Breast epithelium (tissue), 4 donors: ENCODE results near the gene MARK3. TPM values are rescaled to one million over a fixed set of nuclear protein-coding genes. Genes with fewer than 3 reads are reported as not detected.

Source experiments
- DNase-seq, 2 donors: peaks; one replicate each; pipeline ENCODE4 v3.0.0-alpha.2; 2019; ENCODE audit warnings: low spot score in 2 of 2
- H3K27ac ChIP-seq, 2 donors: fragments of 200-600 bp; sonication (generic) in 1 of 2; one replicate each; pipeline ENCODE4 v1.5.1; 2016 to 2019; ENCODE audit warnings: mild to moderate bottlenecking in 1 of 2
- H3K27me3 ChIP-seq, 2 donors: fragments of 200-600 bp; sonication (generic) in 1 of 2; one replicate each; pipeline versions ENCODE4 v1.5.1 to v1.6.0; 2017 to 2019; ENCODE audit warnings: control low read depth in 1 of 2, mild to moderate bottlenecking in 1 of 2
- H3K36me3 ChIP-seq: fragments of 200-600 bp; one replicate; pipeline ENCODE4 v1.5.1; 2019
- H3K4me1 ChIP-seq, 2 donors: fragments of 200-600 bp; sonication (generic); one replicate each; pipeline ENCODE4 v1.5.1; 2016 to 2019; ENCODE audit warnings: control low read depth in 1 of 2
- H3K4me3 ChIP-seq, 3 donors: fragments of 200-600 bp; sonication (generic); 1 replicate in 2 of 3; 2 replicates in 1 of 3; pipeline ENCODE4 v1.5.1; 2016 to 2019; ENCODE audit warnings: mild to moderate bottlenecking in 3 of 3, moderate library complexity in 2 of 3
- H3K9me3 ChIP-seq, 2 donors: fragments of 200-600 bp; sonication (generic) in 1 of 2; one replicate each; pipeline ENCODE4 v1.5.1; 2016 to 2019; ENCODE audit warnings: control low read depth in 1 of 2
- POLR2A ChIP-seq: fragments of 450-650 bp; IDR thresholded peaks from one replicate; pipeline ENCODE4 v1.6.1; 2016; ENCODE audit warnings: antibody characterized with exemption, mild to moderate bottlenecking, moderate library complexity
- POLR2AphosphoS5 ChIP-seq, 3 donors: sonication (generic); formaldehyde crosslinking; IDR thresholded peaks; one replicate each; pipeline ENCODE4 v1.6.1; 2017; ENCODE audit warnings: antibody characterized with exemption in 3 of 3
- intact Hi-C: fragments of 100-400 bp; cut with DNase I; formaldehyde crosslinking; loops from one replicate; pipeline ENCODE4 v1.15.1; 2023; ENCODE audit warnings: low total_unique reads
- total RNA-seq, 3 donors: library from RNA; depleted of rRNA; stranded (reverse); fragments of >200 nt; gene quantifications; one replicate each; pipeline ENCODE4 v1.1.0, GENCODE V29; 2016
- TF ChIP-seq, protein P1 (sequence below), 3 donors: fragments of 450-650 bp; IDR thresholded peaks; one replicate each; pipeline ENCODE4 v1.5.1; 2016 to 2017; ENCODE audit warnings: antibody characterized with exemption in 3 of 3, mild to moderate bottlenecking in 3 of 3, moderate library complexity in 3 of 3

Gene MARK3
- total RNA-seq, 3 donors from 2014 or later = 70.2 to 107 (median 87.5) TPM

DNA sequence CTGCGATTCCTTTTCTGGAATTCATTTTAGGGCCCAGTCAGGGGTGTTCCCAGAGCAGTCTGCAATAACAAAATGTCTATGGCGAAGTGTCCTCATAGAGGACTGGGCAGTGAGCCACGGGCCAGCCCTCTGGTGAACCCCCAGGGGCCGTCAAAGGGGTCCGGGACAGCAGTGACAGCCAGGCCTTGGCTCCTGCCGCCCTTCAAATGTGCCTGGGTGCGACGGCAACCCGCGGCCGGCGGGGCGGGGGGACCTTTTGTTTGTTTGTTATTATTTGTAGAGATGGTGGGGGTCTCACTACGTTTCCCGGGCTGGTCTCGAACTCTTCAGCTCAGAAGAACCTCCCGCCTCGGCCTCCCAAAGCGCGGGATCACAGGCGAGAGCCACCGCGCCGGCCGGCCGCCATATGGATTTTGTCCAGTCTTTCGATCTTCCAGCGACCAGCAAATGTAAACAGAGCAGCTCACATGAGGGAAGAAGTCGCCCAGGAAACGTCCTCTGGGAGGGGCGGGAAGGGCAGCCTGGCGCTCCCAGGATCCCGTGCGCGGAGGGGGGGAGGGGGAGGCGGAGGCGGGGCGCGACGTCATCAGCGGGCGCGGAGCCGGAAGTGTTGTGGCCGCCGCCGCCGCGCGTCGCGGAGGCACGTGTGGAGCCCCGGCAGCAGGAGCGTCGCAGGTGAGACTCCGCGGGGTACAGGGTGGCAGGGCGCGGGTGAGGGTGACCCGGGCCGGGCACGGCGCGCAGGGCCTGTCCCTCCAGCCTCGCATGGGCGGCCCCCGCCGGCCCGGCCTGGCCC lies 143.6 kb downstream of the MARK3 start, which contains the start of gene TRMT61A:
Gene TRMT61A (plus strand): TSS at position 610 of the 796 bp plus-strand sequence. CDS start 783 bp downstream, outside the sequence.
- H3K27me3 ChIP-seq = no peaks in the 10 kb centered on the region
- intact Hi-C loops = no loop called here
- H3K9me3 ChIP-seq = no peaks in the 10 kb centered on the region
- H3K36me3 ChIP-seq = no peaks in the 10 kb centered on the region
- peak within 1 kb of the TSS; percentile 93 to 97 (median 97) for H3K4me3 ChIP-seq
- peak; percentile 85 to 90 for DNase-seq
- H3K4me1 ChIP-seq = peaks cover 3 to 25% of the 10 kb centered on the region in 2 donors
- TF ChIP-seq, protein P1, sequence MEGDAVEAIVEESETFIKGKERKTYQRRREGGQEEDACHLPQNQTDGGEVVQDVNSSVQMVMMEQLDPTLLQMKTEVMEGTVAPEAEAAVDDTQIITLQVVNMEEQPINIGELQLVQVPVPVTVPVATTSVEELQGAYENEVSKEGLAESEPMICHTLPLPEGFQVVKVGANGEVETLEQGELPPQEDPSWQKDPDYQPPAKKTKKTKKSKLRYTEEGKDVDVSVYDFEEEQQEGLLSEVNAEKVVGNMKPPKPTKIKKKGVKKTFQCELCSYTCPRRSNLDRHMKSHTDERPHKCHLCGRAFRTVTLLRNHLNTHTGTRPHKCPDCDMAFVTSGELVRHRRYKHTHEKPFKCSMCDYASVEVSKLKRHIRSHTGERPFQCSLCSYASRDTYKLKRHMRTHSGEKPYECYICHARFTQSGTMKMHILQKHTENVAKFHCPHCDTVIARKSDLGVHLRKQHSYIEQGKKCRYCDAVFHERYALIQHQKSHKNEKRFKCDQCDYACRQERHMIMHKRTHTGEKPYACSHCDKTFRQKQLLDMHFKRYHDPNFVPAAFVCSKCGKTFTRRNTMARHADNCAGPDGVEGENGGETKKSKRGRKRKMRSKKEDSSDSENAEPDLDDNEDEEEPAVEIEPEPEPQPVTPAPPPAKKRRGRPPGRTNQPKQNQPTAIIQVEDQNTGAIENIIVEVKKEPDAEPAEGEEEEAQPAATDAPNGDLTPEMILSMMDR (IDR thresholded peaks at IDR 0.05) = no peak
- TF ChIP-seq POLR2AphosphoS5 (IDR thresholded peaks at IDR 0.05) = peak in 2 of 3 donors; percentile 24 to 68
- H3K27ac ChIP-seq = peak within 1 kb of the TSS; percentile 93 to 94

- Histone ChIP-seq H3K27me3 (no peaks in the 10 kb centered on the region), H3K4me1 (peaks cover 3 to 25% of the 10 kb centered on the region in 2 donors), H3K9me3 (no peaks in the 10 kb centered on the region), H3K4me3 (peak overlapping the region; percentile 93 to 97 (median 97)), H3K27ac (peak overlapping the region; percentile 93 to 94), H3K36me3 (no peaks in the 10 kb centered on the region)
- TF ChIP-seq POLR2AphosphoS5 (IDR thresholded peaks at IDR 0.05) (no peak), POLR2A (no peak)
- TF ChIP-seq, protein P1 (IDR thresholded peaks at IDR 0.05) = no peak
- intact Hi-C loops = no loop called here
- DNase-seq = no peak
Observed at GRCh38 chr14:103529383-103530365, 144.5 kb downstream of the MARK3 start.

GRCh38 chr14:103530390-103530789 lies 145.2 kb downstream of the MARK3 start:
- no peak for DNase-seq
- Histone ChIP-seq H3K27me3 (no peaks in the 10 kb centered on the region), H3K27ac (no peak overlapping the region), H3K4me1 (peaks cover 3 to 25% of the 10 kb centered on the region in 2 donors), H3K9me3 (no peaks in the 10 kb centered on the region), H3K36me3 (no peaks in the 10 kb centered on the region), H3K4me3 (peak overlapping the region in 2 of 3 donors; percentile 93 to 97)
- intact Hi-C loops = no loop called here
- no peak for TF ChIP-seq POLR2A
- TF ChIP-seq, protein P1 (IDR thresholded peaks at IDR 0.05) = no peak
- no peak for TF ChIP-seq POLR2AphosphoS5 (IDR thresholded peaks at IDR 0.05)

- TF ChIP-seq POLR2AphosphoS5 (IDR thresholded peaks at IDR 0.05) = no peak
- TF ChIP-seq, protein P1 (IDR thresholded peaks at IDR 0.05) = no peak
- no peak for TF ChIP-seq POLR2A
- no peak for DNase-seq
- intact Hi-C loops = no loop called here
Observed at GRCh38 chr14:103530831-103531230, 145.6 kb downstream of the MARK3 start.

More at GRCh38 chr14:103530831-103531230, 145.6 kb downstream of the MARK3 start:
- Histone ChIP-seq H3K4me3 (no peak overlapping the region), H3K9me3 (no peaks in the 10 kb centered on the region), H3K4me1 (peaks cover 3 to 25% of the 10 kb centered on the region in 2 donors), H3K27ac (no peak overlapping the region), H3K36me3 (no peaks in the 10 kb centered on the region), H3K27me3 (no peaks in the 10 kb centered on the region)
